Sigmoid colon (tissue), 7 donors: ENCODE results near the gene SECTM1. TPM values are rescaled to one million over a fixed set of nuclear protein-coding genes. Genes with fewer than 3 reads are reported as not detected.

ENCODE experiments used
- DNase-seq: peaks from one replicate; pipeline ENCODE4 v3.0.0-alpha.2; 2019
- H3K27ac ChIP-seq, 4 donors: fragments of 200-600 bp; sonication (generic); one replicate each; pipeline ENCODE4 v1.5.1; 2016 to 2019; ENCODE audit warnings: mild to moderate bottlenecking in 1 of 4
- H3K27me3 ChIP-seq, 3 donors: fragments of 200-600 bp; sonication (generic); one replicate each; pipeline ENCODE4 v1.5.1; 2019; ENCODE audit warnings: mild to moderate bottlenecking in 1 of 3
- H3K36me3 ChIP-seq, 4 donors: fragments of 200-600 bp; sonication (generic); one replicate each; pipeline ENCODE4 v1.5.1; 2016 to 2019
- H3K4me1 ChIP-seq, 4 donors: fragments of 200-600 bp; sonication (generic); one replicate each; pipeline ENCODE4 v1.5.1; 2017 to 2019
- H3K4me3 ChIP-seq, 4 donors: fragments of 200-600 bp; sonication (generic); one replicate each; pipeline ENCODE4 v1.5.1; 2017 to 2019; ENCODE audit warnings: mild to moderate bottlenecking in 2 of 4, moderate library complexity in 1 of 4
- H3K9me3 ChIP-seq, 4 donors: fragments of 200-600 bp in 3 of 4; sonication (generic) in 3 of 4; one replicate each; pipeline versions ENCODE4 v1.5.1 to v1.6.1; 2013 to 2019
- CTCF ChIP-seq, 4 experiments: fragments of 450-650 bp in 3 of 4; fragments of 200-600 bp in 1 of 4; IDR thresholded peaks; one replicate each; pipeline ENCODE4 v1.5.1; 2016 to 2019; ENCODE audit warnings: antibody characterized with exemption in 4 of 4, mild to moderate bottlenecking in 3 of 4, moderate library complexity in 2 of 4
- EP300 ChIP-seq, 4 donors: sonication (generic); formaldehyde crosslinking; IDR thresholded peaks; one replicate each; pipeline ENCODE4 v1.6.1; 2017; ENCODE audit warnings: antibody characterized with exemption in 4 of 4
- POLR2A ChIP-seq, 2 donors: fragments of 450-650 bp; IDR thresholded peaks; one replicate each; pipeline ENCODE4 v1.6.1; 2016; ENCODE audit warnings: antibody characterized with exemption in 2 of 2, mild to moderate bottlenecking in 2 of 2, moderate library complexity in 2 of 2
- POLR2AphosphoS5 ChIP-seq, 4 donors: sonication (generic); formaldehyde crosslinking; IDR thresholded peaks; one replicate each; pipeline ENCODE4 v1.6.1; 2017; ENCODE audit warnings: antibody characterized with exemption in 4 of 4
- WGBS, 2 donors: extraction: QIAGEN DNeasy Blood & Tissue Kit; methylation state at CpG; one replicate each; pipeline ENCODE4 v1.1.7; 2013; 5-methylcytosine and 5-hydroxymethylcytosine counted together
- intact Hi-C: fragments of 100-400 bp; cut with DNase I; formaldehyde crosslinking; loops from one replicate; pipeline ENCODE4 v1.15.1; 2023
- polyA plus RNA-seq, 3 donors: library from polyadenylated mRNA; stranded (reverse); fragments of 200-250 nt; gene quantifications; one replicate each; pipeline ENCODE4 v1.2.3, GENCODE V29; 2013
- total RNA-seq, 4 donors: library from RNA; depleted of rRNA; stranded (reverse); fragments of >200 nt; gene quantifications; one replicate each; pipeline ENCODE4 v1.1.0, GENCODE V29; 2016
- donor health status: healthy with polysubstance abuse.
- donor health status: Bipolar disorder and iron deficiency.
- donor health status: healthy.

The SECTM1 gene
- total and polyA plus RNA-seq, 7 donors, result 8.4 to 105 (median 56.9) TPM

GRCh38 chr17:82354804-82355308, 21.3 kb upstream of the SECTM1 start:
- TF ChIP-seq EP300 (IDR thresholded peaks at IDR 0.05) (no peak), POLR2A (IDR thresholded peaks at IDR 0.05) (no peak), POLR2AphosphoS5 (IDR thresholded peaks at IDR 0.05) (no peak), CTCF (IDR thresholded peaks at IDR 0.05) (no peak)

DNA sequence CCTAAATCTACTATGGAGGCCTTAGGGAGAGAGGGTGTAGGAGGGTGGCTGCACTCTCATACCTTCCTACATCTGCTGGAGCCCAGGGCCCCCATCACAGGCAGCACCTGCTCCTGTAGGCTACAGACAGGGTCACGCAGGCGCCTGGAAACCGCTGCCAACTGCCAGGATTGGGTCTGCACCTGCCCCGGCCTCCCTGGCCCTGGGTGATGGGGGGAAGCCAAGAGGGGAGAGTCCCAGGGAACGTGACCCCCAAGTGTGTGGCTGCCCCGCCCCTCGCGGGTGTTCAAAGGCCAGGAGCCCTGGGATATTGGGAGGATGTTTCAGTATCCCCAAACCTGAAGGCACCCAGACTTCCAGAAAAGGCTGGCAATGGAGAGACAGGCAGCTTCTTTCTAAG, 19.9 kb upstream of the SECTM1 start:
- WGBS, 2 donors, result 68 to 83% methylated on average over 8 of the region's 8 CpGs
- no peak for DNase-seq
- Histone ChIP-seq H3K4me3 (no peak overlapping the region), H3K27me3 (peaks cover 0 to 24% (median 4%) of the 10 kb centered on the region in 3 donors), H3K36me3 (no peaks in the 10 kb centered on the region), H3K4me1 (peaks cover 0 to 19% (median 10%) of the 10 kb centered on the region in 4 donors), H3K27ac (no peak overlapping the region), H3K9me3 (no peaks in the 10 kb centered on the region)
- TF ChIP-seq CTCF (IDR thresholded peaks at IDR 0.05) (no peak), POLR2AphosphoS5 (IDR thresholded peaks at IDR 0.05) (no peak), EP300 (IDR thresholded peaks at IDR 0.05) (no peak), POLR2A (IDR thresholded peaks at IDR 0.05) (no peak)
- intact Hi-C loops, result loop anchor here (5.0 to 10.0 kb wide), 3 partner anchors 139 to 281 kb away; no protein-coding TSS in a partner anchor

More at GRCh38 chr17:82354804-82355308, 21.3 kb upstream of the SECTM1 start:
- H3K4me3 ChIP-seq, result no peak overlapping the region
- peaks cover 0 to 15% (median 10%) of the 10 kb centered on the region in 4 donors for H3K4me1 ChIP-seq
- peaks cover 0 to 37% (median 13%) of the 10 kb centered on the region in 3 donors for H3K27me3 ChIP-seq
- DNase-seq, result no peak
- H3K9me3 ChIP-seq, result no peaks in the 10 kb centered on the region
- WGBS, 2 donors, result 81 to 85% methylated on average over 7 of the region's 7 CpGs
- H3K27ac ChIP-seq, result no peak overlapping the region
- no peaks in the 10 kb centered on the region for H3K36me3 ChIP-seq
- intact Hi-C loops, result loop anchor here (5.0 to 10.0 kb wide), 3 partner anchors 137 to 280 kb away; no protein-coding TSS in a partner anchor

- H3K9me3 ChIP-seq, result no peaks in the 10 kb centered on the region
- no peak for TF ChIP-seq EP300 (IDR thresholded peaks at IDR 0.05)
- TF ChIP-seq CTCF (IDR thresholded peaks at IDR 0.05), result peak; percentile 78 to 94 (median 90)
- intact Hi-C loops, result loop anchor here (2.0 to 10.0 kb wide), 6 partner anchors 63 to 425 kb away; no protein-coding TSS in a partner anchor
- H3K4me1 ChIP-seq, result peaks cover 0 to 19% (median 10%) of the 10 kb centered on the region in 4 donors
- peak; percentile 92 for DNase-seq
- H3K27ac ChIP-seq, result no peak overlapping the region
- WGBS, 2 donors, result 36 to 41% methylated on average over 26 of the region's 26 CpGs
- no peak overlapping the region for H3K4me3 ChIP-seq
- H3K36me3 ChIP-seq, result no peaks in the 10 kb centered on the region
- H3K27me3 ChIP-seq, result peaks cover 0 to 19% (median 0%) of the 10 kb centered on the region in 3 donors
Measured at GRCh38 chr17:82351713-82352488, 18.3 kb upstream of the SECTM1 start.

DNA sequence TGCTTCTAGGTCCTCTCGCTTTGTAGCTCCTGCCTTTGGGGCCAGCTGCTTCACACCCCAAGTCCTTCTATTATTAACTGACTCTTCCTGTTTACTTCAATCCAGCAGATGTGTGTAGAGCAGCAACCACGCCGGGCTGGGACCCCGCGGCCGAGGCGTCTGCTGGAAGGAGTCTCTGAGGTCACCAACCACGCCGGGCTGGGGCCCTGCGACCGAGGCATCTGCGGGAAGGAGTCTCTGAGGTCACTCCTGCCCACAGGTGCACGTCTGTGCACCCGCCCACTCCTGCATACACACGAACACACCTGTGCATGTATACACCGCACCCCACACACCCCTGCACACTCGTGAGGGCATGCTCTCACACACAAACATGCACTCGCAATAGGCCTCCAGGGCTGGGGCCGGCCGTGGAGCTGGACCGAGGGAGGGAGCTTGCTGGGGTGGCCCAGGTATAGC, 17.7 kb upstream of the SECTM1 start:
- no peak overlapping the region for H3K4me3 ChIP-seq
- no peak overlapping the region for H3K27ac ChIP-seq
- H3K36me3 ChIP-seq, result no peaks in the 10 kb centered on the region
- no peaks in the 10 kb centered on the region for H3K9me3 ChIP-seq
- H3K4me1 ChIP-seq, result peaks cover 0 to 17% (median 8%) of the 10 kb centered on the region in 4 donors
- peaks cover 0 to 12% (median 0%) of the 10 kb centered on the region in 3 donors for H3K27me3 ChIP-seq
- intact Hi-C loops, result loop anchor here (2.0 to 10.0 kb wide), 6 partner anchors 64 to 426 kb away; no protein-coding TSS in a partner anchor
- TF ChIP-seq POLR2AphosphoS5 (IDR thresholded peaks at IDR 0.05) (no peak), POLR2A (IDR thresholded peaks at IDR 0.05) (no peak), CTCF (IDR thresholded peaks at IDR 0.05) (no peak), EP300 (IDR thresholded peaks at IDR 0.05) (no peak)
- DNase-seq, result no peak
- WGBS, 2 donors, result 47 to 64% methylated on average over 21 of the region's 21 CpGs
